HG03025 (cell line): ENCODE data around the gene RPIA.
"Not testable (repeated sequence)": the region's sequence is repeated elsewhere in the genome, so short reads cannot be mapped to it uniquely, and the experiment has no call there.

ENCODE experiments used
- ATAC-seq: cut with Tn5 transposase; IDR thresholded peaks from one replicate; pipeline ENCODE4 v1.9.1; 2021; ENCODE audit warnings: mild to moderate bottlenecking, moderate library complexity; ENCODE audit not compliant: unreplicated experiment, low FRiP score

RPIA gene

GRCh38 chr2:88729061-88729745 lies 37.7 kb downstream of the RPIA start:
- no peak for ATAC-seq

DNA sequence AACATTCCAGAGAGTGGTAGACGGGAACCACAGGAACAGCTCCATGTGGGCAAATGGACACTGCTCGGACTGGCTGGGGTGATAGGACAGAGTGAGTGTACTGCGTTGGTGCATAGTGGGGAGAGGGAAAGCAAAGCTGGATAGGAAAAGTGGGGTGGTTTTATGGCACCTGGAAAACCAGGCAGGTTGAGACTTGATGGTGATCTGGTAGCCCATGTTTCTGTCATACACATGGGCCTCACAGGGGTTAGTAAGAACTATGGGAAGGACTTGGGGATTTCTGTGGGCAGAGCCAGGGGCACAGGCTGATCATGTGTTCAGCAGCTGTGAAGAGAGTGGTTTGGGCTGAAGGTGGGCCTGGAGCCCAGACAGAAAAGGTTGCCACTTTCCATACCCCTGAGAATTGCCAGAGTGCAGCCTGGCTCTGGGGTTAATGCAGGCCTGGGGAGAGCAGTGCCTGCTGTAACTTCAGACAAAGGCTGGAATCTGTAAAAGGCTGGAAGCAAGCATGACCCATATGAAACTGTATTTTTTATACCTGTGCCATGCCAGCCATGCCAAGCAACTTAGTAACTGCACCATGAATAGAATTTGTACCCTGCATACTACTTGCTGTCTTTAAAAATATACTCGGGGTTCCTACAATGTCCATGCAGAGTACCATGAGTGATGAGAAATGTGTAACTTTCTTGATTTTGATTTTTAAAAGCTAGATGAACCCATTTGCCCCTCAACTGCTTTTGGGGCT lies 41.9 kb downstream of the RPIA start:
- ATAC-seq = no peak

DNA sequence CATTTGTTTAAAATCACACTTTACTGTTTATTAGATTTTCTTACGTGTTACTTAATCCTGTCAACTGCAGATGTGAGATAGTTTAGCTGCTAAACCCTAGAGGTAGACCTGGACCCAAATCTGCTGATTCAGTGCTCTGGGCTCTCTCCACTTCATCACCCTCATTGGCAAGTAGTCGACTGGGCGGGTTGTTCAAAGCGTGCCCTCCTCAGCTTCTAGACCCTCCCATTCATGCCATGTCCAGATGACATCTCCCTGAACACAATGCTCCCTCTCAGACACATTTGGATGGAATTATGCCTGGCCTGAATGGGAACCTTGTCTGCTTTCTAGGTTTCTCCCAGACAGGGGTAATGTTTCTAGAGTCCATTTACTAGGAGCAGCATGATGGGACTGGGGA lies 43.7 kb downstream of the RPIA start:
- ATAC-seq = no peak

- ATAC-seq = no peak
Measured at GRCh38 chr2:88735853-88736252, 44.4 kb downstream of the RPIA start.

DNA sequence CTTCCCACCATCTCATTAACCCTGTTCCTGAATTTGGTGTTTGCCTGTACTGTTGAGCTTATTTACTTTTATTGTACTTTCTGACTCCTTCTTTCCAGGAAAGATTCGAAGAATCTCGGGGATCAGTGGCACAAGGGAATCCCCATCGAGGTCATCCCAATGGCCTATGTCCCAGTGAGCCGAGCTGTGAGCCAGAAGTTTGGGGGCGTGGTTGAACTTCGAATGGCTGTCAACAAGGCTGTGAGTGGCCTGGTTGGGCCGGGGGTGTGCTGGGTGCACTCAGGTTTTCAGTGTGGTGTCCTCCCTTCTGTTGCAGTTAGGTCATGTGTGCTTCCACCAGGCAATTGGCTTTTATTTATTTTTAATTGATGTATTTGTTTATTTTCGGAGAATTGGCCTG lies 45.0 kb downstream of the RPIA start:
- ATAC-seq = no peak

GRCh38 chr2:88737385-88737784 lies 45.9 kb downstream of the RPIA start:
- no peak for ATAC-seq

DNA sequence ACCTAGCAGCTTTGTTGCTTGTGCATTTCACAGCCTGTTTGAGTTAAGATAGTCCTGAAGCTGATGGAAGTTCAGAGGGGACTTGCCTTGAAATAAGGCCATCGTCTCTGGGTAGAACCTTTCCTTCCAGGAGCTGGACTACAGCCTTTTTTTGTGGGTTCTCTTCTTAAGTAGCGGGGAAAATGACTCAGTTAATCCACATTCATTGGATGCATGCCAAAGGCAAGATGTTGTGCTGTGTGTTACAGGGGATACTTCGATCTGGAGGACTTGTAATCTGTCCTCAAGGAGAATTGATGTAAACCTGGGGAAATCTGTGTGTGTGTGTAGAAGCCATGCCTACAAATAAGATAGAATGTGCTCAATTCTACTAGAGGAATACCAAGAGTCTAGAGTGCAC lies 46.8 kb downstream of the RPIA start:
- ATAC-seq = no peak

GRCh38 chr2:88739985-88740600 lies 48.6 kb downstream of the RPIA start:
- peak; percentile 89 for ATAC-seq

DNA sequence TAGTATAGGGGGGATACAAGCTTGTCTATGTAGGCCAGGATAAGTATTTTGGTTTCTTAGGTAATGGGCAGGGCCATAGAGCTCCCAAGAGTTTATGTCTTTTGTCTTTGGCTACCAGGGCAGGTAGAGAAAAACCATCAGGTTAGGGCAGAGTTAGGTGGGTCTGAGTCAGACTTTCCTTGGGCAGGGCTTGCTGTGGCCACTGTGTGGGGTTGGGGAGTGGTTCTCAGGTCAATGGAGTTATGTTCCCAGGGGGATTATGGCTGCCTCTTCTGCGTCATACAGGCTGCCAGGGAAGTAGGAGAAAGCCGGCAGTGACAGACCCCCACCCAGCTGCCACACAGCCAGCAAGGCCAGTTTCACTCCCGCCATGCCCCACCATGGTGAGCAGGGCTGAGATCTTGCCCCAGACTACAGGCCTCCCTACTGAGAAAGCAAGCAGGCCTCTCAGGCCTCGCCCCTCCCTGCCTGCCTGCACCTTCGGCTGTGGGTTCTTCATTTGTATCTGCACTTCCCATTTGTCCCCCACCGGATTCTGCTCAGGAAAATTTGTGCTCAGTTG lies 55.5 kb downstream of the RPIA start:
- no peak for ATAC-seq

DNA sequence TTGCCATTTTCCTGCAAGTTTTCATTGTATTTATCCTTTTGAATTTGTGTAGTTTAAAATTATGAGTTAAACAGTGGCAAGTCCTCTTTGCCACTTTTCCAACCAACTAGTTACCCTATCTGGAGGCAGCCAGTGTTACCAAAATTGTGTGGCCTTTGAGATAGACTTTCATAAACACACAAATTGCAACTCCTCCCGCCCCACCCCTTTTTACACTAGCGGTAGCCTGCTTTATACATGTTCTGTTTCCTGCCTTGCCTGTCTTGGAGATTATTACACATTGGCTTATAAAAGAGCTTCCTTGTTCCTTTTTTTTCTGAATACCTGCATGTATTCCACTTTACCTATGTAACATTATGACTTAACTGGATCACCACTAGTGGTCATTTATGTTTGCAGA lies 56.5 kb downstream of the RPIA start:
- ATAC-seq = no peak

GRCh38 chr2:88751768-88752167 lies 60.3 kb downstream of the RPIA start:
- no peak for ATAC-seq

DNA sequence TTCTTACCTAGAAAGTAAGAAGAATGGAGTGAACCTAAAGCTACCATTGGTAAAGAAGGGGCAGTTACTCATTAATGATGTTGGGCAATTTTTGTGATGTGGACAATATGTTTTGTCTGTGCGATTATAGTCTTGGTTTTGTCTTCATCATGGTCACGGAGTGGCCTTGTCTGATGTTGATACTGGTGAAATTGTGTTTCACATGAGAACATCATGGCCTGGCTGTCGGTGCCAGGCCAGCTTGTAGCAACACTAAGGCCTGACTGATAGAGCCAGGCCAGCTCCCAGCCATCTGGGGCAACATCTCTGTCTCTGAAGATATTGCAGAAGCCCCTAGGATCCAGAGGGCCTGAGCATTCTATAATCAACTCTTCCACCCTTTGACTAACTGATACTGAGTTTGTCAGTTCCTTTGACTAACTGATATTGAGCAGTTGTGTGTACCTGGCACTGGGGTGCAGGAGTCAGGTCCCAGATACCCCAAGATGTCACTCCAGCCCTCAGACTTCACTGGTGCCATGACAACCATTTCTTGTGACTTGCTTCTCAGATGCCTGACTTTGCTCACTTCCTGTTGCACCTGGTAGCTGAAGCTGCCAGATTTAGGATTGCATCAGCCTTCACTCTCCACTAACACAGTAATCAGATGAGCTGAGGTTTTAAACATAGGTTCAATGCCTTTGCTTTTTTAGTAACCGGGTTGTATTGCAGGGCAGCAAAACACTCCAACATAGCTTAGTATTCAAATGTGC lies 62.5 kb downstream of the RPIA start:
- peak; percentile 85 for ATAC-seq

DNA sequence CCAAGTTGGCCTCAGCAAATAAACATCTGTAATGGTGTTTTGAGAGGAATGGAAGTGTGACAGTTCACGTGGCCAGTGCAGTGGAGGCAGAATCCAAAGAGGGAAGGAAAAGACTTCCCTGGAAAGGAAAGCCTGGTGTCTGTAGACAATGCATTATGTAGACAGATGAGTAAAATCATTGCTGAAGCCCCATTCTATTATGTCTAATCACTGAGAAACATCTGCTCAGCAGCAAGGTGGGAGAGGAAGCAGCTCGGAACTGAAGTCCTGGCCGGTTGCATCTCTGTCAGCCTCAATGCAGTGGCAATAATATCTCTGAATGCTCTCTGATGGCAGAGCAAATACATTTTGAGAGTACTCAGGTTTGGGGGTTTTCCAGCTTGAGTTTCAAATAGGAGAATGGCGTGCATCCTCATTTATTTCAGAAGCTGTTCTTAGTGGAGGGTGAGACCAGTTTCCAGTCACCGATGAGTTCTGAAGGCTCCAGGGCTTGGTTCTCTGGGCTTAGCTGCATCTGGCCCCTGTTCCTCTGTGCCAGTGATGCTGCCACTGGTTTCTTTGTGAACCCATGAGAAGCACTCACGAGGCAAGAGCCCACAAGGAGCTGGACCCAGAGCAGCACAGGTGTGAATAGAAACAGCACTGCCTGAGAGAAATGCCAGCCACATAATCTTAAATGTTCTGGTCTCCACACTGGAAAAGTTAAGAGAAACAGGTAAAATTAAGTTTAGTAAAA lies 63.3 kb downstream of the RPIA start:
- peak; percentile 25 for ATAC-seq

DNA sequence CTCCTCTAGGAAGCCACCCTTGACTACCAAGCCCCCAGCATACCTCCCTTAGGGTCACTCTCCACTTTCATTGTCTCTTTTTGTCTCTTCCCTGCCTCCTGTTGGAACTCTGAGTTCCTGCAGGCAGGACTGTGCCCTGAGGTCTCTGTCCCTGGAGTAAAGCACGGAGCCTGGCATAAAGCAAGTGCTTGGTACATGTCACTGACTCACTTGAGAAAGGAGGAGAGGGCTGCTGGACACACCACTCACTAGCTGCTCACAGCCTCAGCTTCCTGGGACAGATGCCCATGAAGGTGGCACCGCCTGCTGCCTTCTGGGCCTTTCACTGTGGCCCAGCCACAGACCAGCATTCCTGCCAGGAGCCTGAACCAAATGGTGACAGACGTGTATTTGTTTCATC lies 64.4 kb downstream of the RPIA start:
- ATAC-seq = no peak

DNA sequence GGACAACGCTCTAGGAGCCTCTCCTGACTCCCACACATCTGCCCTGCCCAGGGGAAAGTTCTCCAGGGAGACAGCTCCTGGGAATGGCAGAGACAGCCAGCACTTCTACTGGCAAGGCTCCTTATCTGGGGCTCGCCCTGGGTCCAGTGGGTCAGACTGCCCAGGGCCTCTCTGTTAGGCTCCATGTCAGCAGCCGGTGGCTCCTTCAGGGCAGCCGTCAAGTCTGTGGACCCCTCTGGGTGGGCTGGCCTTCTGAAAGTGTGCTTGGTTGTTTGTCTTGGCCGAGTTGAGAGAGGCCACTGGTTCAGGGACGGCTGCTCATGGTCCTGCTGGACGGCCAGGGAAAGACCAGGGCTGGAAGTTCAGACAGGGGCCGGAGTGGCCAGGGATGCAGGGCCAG lies 65.6 kb downstream of the RPIA start:
- ATAC-seq = no peak

DNA sequence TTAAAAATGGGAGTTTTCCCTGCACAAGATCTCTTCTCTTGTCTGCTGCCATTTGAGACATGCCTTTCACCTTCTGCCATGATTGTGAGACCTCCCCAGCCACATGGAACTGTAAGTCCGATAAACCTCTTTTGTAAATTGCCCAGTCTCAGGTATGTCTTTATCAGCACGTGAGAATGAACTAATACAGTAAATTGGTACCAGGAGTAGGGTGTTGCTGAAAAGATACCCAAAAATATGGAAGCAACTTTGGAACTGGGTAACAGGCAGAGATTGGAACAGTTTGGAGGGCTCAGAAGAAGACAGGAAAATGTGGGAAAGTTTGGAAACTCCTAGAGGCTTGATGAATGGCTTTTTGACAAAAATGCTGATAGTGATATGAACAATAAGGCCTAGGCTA lies 67.2 kb downstream of the RPIA start:
- not testable (repeated sequence) for ATAC-seq

- ATAC-seq = no peak
Measured at GRCh38 chr2:88760819-88761598, 69.5 kb downstream of the RPIA start.

DNA sequence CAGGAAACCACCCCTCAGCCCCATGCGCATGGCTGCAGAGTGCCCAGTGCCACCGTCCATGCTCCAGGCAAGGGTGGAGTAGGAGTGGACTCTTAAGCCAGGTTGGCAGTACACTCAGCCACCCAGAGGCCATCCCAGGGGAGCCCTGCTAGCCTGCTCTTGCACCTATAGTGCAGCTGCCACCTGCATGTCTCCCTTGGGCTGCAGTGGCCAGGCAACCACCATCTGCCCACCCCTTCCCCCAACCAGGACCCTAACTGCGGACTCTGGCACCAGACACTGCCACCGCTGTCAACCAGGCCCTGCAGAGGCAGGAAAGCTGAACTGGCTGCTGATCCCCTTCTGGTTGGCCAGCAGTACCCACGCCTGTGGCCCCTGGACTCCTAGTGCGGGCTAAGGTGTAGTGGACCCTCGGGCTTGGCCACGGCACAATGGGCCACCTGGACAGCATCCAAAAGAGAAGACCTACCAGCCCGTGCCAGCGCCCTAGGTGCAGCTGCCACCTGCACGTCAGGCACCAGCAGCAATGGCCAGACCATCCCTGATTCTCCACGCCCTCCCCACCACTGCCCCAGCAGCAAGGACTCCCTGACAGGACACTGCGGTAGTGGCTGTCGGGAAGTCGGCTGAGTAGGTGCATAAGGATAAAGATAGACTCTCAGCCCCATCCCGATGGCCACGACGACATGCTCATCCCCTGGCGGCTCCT lies 72.8 kb downstream of the RPIA start:
- ATAC-seq = no peak

- no peak for ATAC-seq
Measured at GRCh38 chr2:88764850-88765153, 73.3 kb downstream of the RPIA start.
